Fibroblast of lung (primary cell): ENCODE data around the gene IKZF2. TPM values are rescaled to one million over a fixed set of nuclear protein-coding genes. Genes with fewer than 3 reads are reported as not detected.

ENCODE experiments used
- DNase-seq, 2 donors: peaks; one replicate each; pipeline versions ENCODE4 v3.0.0 to v3.0.0-alpha.2; 2010; ENCODE audit warnings: low read depth in 2 of 2
- H2AFZ ChIP-seq: 2 replicates; pipeline ENCODE4 v1.5.1; 2012; ENCODE audit warnings: low read length, control low read depth, inconsistent platforms
- H3K27ac ChIP-seq: 2 replicates; pipeline ENCODE4 v1.5.1; 2011; ENCODE audit warnings: low read length, control low read depth; ENCODE audit not compliant: insufficient read depth
- H3K27me3 ChIP-seq: 2 replicates; pipeline ENCODE4 v1.5.1; 2011; ENCODE audit warnings: mild to moderate bottlenecking, low read length; ENCODE audit not compliant: control insufficient read depth, insufficient read depth
- H3K36me3 ChIP-seq: 2 replicates; pipeline ENCODE4 v1.5.1; 2011; ENCODE audit warnings: low read length; ENCODE audit not compliant: control insufficient read depth, insufficient read depth
- H3K4me1 ChIP-seq: 2 replicates; pipeline ENCODE4 v1.5.1; 2011; ENCODE audit warnings: low read length; ENCODE audit not compliant: control insufficient read depth, insufficient read depth; ENCODE audit errors: extremely low read depth
- H3K4me2 ChIP-seq: 2 replicates; pipeline ENCODE4 v1.5.1; 2011; ENCODE audit warnings: low read length, control low read depth; ENCODE audit not compliant: insufficient read depth; ENCODE audit errors: extremely low read depth
- H3K4me3 ChIP-seq, 4 experiments: fragments of 200-600 bp in 1 of 4; sonication (generic) in 1 of 4; replicated peaks in 1 of 4; 2 replicates each; pipeline ENCODE4 v1.5.1; 2011 to 2016; ENCODE audit warnings: low read length in 4 of 4, low read depth in 3 of 4, mild to moderate bottlenecking in 3 of 4, control low read depth in 2 of 4, inconsistent platforms in 1 of 4, mixed read lengths in 1 of 4; ENCODE audit not compliant: insufficient read depth in 1 of 4; ENCODE audit errors: control extremely low read depth in 1 of 4
- H3K79me2 ChIP-seq: 2 replicates; pipeline ENCODE4 v1.5.1; 2012; ENCODE audit warnings: mild to moderate bottlenecking, low read length, inconsistent platforms; ENCODE audit not compliant: control insufficient read depth, insufficient read depth
- H3K9ac ChIP-seq: 2 replicates; pipeline ENCODE4 v1.5.1; 2011; ENCODE audit warnings: mild to moderate bottlenecking, low read length, control low read depth; ENCODE audit not compliant: insufficient read depth
- H3K9me3 ChIP-seq: 2 replicates; pipeline ENCODE4 v1.5.1; 2012; ENCODE audit warnings: low read depth, low read length; ENCODE audit not compliant: control insufficient read depth, insufficient read depth
- H4K20me1 ChIP-seq: 2 replicates; pipeline ENCODE4 v1.5.1; 2011; ENCODE audit warnings: low read length; ENCODE audit not compliant: control insufficient read depth, insufficient read depth; ENCODE audit errors: extremely low read depth
- EZH2 ChIP-seq: IDR thresholded peaks from 2 replicates; pipeline ENCODE4 v1.5.1; 2012; ENCODE audit warnings: low read length, control low read depth, mild to moderate bottlenecking; ENCODE audit errors: missing control alignments
- polyA plus RNA-seq, 2 donors: library from polyadenylated mRNA; depleted of rRNA in 1 of 2; stranded (reverse) in 1 of 2; unstranded in 1 of 2; fragments of >200 nt; gene quantifications; 2 replicates each; pipeline ENCODE4 v1.2.1, GENCODE V29; 2011 to 2012; ENCODE audit warnings: missing spikeins in 1 of 2
- total RNA-seq: library from RNA; depleted of rRNA; stranded (reverse); fragments of >200 nt; gene quantifications from 2 replicates; pipeline ENCODE4 v1.2.1, GENCODE V29; 2014
- TF ChIP-seq, protein P1 (sequence below), 2 donors: IDR thresholded peaks in 1 of 2; conservative IDR thresholded peaks in 1 of 2; 1 replicate in 1 of 2; 2 replicates in 1 of 2; pipeline ENCODE4 v1.5.1; 2011 to 2012; ENCODE audit warnings: low read length in 2 of 2, control low read depth in 1 of 2, inconsistent platforms in 1 of 2, low read depth in 1 of 2, mild to moderate bottlenecking in 1 of 2

Gene IKZF2
- total and polyA plus RNA-seq, 2 donors (not counting 1 experiment from before 2014, with no cell fraction given): 4.9 to 17.2 TPM

DNA sequence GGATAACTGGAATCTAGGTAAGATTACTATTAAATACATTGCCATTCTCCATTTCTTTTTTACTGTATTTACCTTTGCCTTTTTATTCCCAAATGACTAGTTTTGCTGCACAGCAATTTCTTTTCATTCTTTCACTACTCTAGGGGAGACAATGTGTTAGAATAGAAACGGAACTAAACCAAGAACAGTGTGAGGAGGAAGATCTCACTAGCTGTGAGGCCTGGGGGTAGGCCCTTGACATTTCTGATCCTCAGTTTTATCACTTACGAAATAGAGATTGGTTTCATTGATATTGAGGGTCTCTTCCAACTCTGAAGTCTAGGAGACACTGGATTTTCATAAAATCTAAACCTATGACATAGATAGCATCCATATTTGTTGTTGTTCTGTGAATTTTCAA, 191.1 kb downstream of the IKZF2 start:
- H2AFZ ChIP-seq: no peak overlapping the region
- no peaks in the 10 kb centered on the region for H3K27me3 ChIP-seq
- TF ChIP-seq, protein P1, sequence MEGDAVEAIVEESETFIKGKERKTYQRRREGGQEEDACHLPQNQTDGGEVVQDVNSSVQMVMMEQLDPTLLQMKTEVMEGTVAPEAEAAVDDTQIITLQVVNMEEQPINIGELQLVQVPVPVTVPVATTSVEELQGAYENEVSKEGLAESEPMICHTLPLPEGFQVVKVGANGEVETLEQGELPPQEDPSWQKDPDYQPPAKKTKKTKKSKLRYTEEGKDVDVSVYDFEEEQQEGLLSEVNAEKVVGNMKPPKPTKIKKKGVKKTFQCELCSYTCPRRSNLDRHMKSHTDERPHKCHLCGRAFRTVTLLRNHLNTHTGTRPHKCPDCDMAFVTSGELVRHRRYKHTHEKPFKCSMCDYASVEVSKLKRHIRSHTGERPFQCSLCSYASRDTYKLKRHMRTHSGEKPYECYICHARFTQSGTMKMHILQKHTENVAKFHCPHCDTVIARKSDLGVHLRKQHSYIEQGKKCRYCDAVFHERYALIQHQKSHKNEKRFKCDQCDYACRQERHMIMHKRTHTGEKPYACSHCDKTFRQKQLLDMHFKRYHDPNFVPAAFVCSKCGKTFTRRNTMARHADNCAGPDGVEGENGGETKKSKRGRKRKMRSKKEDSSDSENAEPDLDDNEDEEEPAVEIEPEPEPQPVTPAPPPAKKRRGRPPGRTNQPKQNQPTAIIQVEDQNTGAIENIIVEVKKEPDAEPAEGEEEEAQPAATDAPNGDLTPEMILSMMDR (conservative IDR thresholded peaks at IDR 0.05 in 1 of 2, IDR thresholded peaks at IDR 0.05 in 1 of 2; ENCODE audit: low read depth in 1 of 2, low read length in 2 of 2): no peak
- TF ChIP-seq EZH2: no peak

GRCh38 chr2:212959471-212960117, 191.8 kb downstream of the IKZF2 start:
- Histone ChIP-seq H3K4me3 (no peak overlapping the region), H3K4me1 (no peaks in the 10 kb centered on the region), H3K9me3 (no peaks in the 10 kb centered on the region), H3K79me2 (no peaks in the 10 kb centered on the region), H3K36me3 (no peaks in the 10 kb centered on the region), H4K20me1 (no peaks in the 10 kb centered on the region), H3K9ac (no peak overlapping the region), H3K27ac (no peak overlapping the region), H3K27me3 (no peaks in the 10 kb centered on the region), H2AFZ (no peak overlapping the region), H3K4me2 (no peak overlapping the region)
- DNase-seq: peak in 1 of 2 donors; percentile 44
- TF ChIP-seq EZH2: no peak
- TF ChIP-seq, protein P1 (conservative IDR thresholded peaks at IDR 0.05 in 1 of 2, IDR thresholded peaks at IDR 0.05 in 1 of 2; ENCODE audit: low read depth in 1 of 2, low read length in 2 of 2): no peak

More for the DNA sequence above, 191.1 kb downstream of the IKZF2 start:
- Histone ChIP-seq H3K9me3 (no peaks in the 10 kb centered on the region), H3K79me2 (no peaks in the 10 kb centered on the region), H4K20me1 (no peaks in the 10 kb centered on the region), H3K4me2 (no peak overlapping the region), H3K36me3 (no peaks in the 10 kb centered on the region), H3K9ac (no peak overlapping the region), H3K4me1 (no peaks in the 10 kb centered on the region), H3K27ac (no peak overlapping the region), H3K4me3 (no peak overlapping the region)
- no peak for DNase-seq

DNA sequence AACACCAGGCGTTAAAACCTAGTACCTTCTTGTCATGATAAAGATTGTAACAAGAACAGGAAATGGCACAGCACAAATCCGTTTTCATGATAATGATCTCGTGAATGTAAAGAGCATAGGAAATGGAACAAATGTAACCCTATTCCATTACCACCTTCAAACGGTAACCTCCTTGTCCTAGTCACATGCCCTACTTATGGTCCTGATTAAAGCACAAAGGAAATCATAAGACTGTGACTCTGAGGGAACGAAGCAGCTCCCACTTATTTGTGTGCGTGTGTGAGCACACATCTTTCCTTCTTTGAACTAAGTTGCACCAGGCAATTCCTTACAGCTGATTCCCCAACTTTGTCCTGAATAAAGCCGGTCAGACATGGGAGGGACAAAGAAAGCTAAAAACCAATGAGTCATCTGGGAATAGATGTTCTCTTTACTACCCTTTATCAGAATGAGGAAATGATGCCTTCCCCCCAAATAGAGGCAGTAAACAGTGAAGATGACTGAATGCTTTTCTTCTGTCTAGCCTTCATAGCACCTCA, 192.6 kb downstream of the IKZF2 start:
- no peaks in the 10 kb centered on the region for H3K27me3 ChIP-seq
- H2AFZ ChIP-seq: no peak overlapping the region
- TF ChIP-seq, protein P1 (conservative IDR thresholded peaks at IDR 0.05 in 1 of 2, IDR thresholded peaks at IDR 0.05 in 1 of 2; ENCODE audit: low read depth in 1 of 2, low read length in 2 of 2): no peak
- TF ChIP-seq EZH2: no peak
- no peaks in the 10 kb centered on the region for H3K4me1 ChIP-seq
- H3K9me3 ChIP-seq: no peaks in the 10 kb centered on the region
- DNase-seq: peak in 1 of 2 donors; percentile 41
- no peak overlapping the region for H3K27ac ChIP-seq
- no peak overlapping the region for H3K4me2 ChIP-seq
- H3K36me3 ChIP-seq: no peaks in the 10 kb centered on the region
- no peak overlapping the region for H3K4me3 ChIP-seq
- no peak overlapping the region for H3K9ac ChIP-seq
- H3K79me2 ChIP-seq: no peaks in the 10 kb centered on the region
- no peaks in the 10 kb centered on the region for H4K20me1 ChIP-seq
